HEK293T (cell line): ENCODE measurements around the gene CRHR2.

Source experiments
- BHLHE40 ChIP-seq: fragments of 450-650 bp; IDR thresholded peaks from 2 replicates; pipeline ENCODE4 v1.6.1; 2016; ENCODE audit warnings: mild to moderate bottlenecking, moderate library complexity, borderline replicate concordance
- ELF4 ChIP-seq: fragments of 450-650 bp; IDR thresholded peaks from 2 replicates; pipeline ENCODE4 v1.6.1; 2017; ENCODE audit warnings: antibody characterized with exemption
- FOXK2 ChIP-seq: fragments of 450-650 bp; IDR thresholded peaks from 2 replicates; pipeline ENCODE4 v1.6.1; 2016; ENCODE audit warnings: mild to moderate bottlenecking
- FOXM1 ChIP-seq: fragments of 450-650 bp; IDR thresholded peaks from 2 replicates; pipeline ENCODE4 v1.6.1; 2017; ENCODE audit warnings: mild to moderate bottlenecking, borderline replicate concordance
- HDGF ChIP-seq: fragments of 450-650 bp; IDR thresholded peaks from 2 replicates; pipeline ENCODE4 v1.6.1; 2017; ENCODE audit warnings: antibody characterized with exemption, borderline replicate concordance
- SP1 ChIP-seq: fragments of 450-650 bp; IDR thresholded peaks from 2 replicates; pipeline ENCODE4 v1.6.1; 2017
- TARDBP ChIP-seq: fragments of 450-650 bp; IDR thresholded peaks from 2 replicates; pipeline ENCODE4 v1.6.1; 2016
- ZNF384 ChIP-seq: fragments of 450-650 bp; IDR thresholded peaks from 2 replicates; pipeline ENCODE4 v1.6.1; 2016
- TF ChIP-seq, protein P1 (sequence below): fragments of 450-650 bp; IDR thresholded peaks from 2 replicates; pipeline ENCODE4 v1.6.1; 2016

DNA sequence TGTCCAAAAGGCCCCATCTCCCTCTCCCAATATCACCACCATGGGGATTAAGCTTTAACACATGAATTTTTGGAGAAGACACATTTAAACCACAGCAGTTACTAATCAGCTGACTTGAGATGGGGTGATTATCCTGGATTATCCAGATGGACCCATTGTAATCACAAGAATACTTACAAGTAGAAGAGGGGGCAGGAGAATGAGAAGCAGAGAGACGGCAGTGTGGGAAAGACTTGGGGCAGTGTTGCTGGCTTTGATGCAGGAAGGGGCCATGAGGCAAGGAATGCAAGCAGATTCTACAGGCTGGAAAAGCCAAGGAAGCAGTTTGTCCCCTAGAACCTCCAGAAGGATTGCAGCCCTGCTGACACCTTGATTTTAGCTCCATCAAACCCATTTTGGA lies 39.0 kb upstream of the CRHR2 start:
- no peak for TF ChIP-seq HDGF
- TF ChIP-seq ZNF384, result no peak
- no peak for TF ChIP-seq TARDBP
- TF ChIP-seq BHLHE40, result no peak
- TF ChIP-seq, protein P1, sequence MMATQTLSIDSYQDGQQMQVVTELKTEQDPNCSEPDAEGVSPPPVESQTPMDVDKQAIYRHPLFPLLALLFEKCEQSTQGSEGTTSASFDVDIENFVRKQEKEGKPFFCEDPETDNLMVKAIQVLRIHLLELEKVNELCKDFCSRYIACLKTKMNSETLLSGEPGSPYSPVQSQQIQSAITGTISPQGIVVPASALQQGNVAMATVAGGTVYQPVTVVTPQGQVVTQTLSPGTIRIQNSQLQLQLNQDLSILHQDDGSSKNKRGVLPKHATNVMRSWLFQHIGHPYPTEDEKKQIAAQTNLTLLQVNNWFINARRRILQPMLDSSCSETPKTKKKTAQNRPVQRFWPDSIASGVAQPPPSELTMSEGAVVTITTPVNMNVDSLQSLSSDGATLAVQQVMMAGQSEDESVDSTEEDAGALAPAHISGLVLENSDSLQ, result no peak
- TF ChIP-seq FOXM1, result no peak
- TF ChIP-seq ELF4, result no peak
- no peak for TF ChIP-seq SP1
- no peak for TF ChIP-seq FOXK2
